PC-3 (cell line): Measurements from ENCODE around the gene ZNF33B. TPM values are rescaled to one million over a fixed set of nuclear protein-coding genes. Genes with fewer than 3 reads are reported as not detected.

ENCODE experiments used
- ATAC-seq: fragments of 200-7000 bp; cut with Tn5 transposase; 2 replicates; pipeline ENCODE4 v1.9.1; 2020; ENCODE audit warnings: mild to moderate bottlenecking, moderate library complexity
- BruUV-seq: library from RNA; stranded (reverse); fragments of 400-500 nt; replicated peaks from 2 replicates; lab custom pipeline; 2021; lab: Mats Ljungman, UMichigan
- CTCF ChIA-PET: fragments of 300-600 bp; sonication (Branson Sonifier 250); formaldehyde crosslinking; loops from one replicate; lab custom pipeline; 2022; ENCODE audit warnings: antibody characterized with exemption; lab: Charles Lee
- POLR2A ChIA-PET: fragments of 300-600 bp; sonication (Branson Sonifier 250); formaldehyde crosslinking; loops from one replicate; lab custom pipeline; 2022; ENCODE audit warnings: antibody characterized with exemption; ENCODE audit not compliant: unreplicated experiment; lab: Charles Lee
- DNase-seq: peaks from one replicate; pipeline ENCODE4 v3.0.0-alpha.2; 2015
- H2AFZ ChIP-seq: fragments of 300-600 bp; sonication (generic); 2 replicates; pipeline ENCODE4 v1.6.0; 2016; ENCODE audit warnings: antibody characterized with exemption, low read length
- H3F3A ChIP-seq: fragments of 300-600 bp; sonication (generic); one replicate; pipeline ENCODE4 v1.6.0; 2017; ENCODE audit warnings: antibody characterized with exemption, low read length, control low read depth, mild to moderate bottlenecking; ENCODE audit not compliant: unreplicated experiment
- H3K27ac ChIP-seq: fragments of 300-600 bp; sonication (generic); 2 replicates; pipeline ENCODE4 v1.5.1; 2016; ENCODE audit warnings: mild to moderate bottlenecking, low read length
- H3K27me3 ChIP-seq: fragments of 300-600 bp; sonication (generic); 2 replicates; pipeline ENCODE4 v1.6.1; 2016; ENCODE audit warnings: low read length, mixed read lengths
- H3K36me3 ChIP-seq: fragments of 300-600 bp; sonication (generic); 2 replicates; pipeline ENCODE4 v1.6.1; 2016; ENCODE audit warnings: low read depth, mixed run types, low read length, mixed read lengths
- H3K4me1 ChIP-seq: fragments of 300-600 bp; sonication (generic); 2 replicates; pipeline ENCODE4 v1.5.1; 2016; ENCODE audit warnings: low read length; ENCODE audit not compliant: insufficient read depth
- H3K4me2 ChIP-seq: fragments of 300-600 bp; sonication (generic); 2 replicates; pipeline ENCODE4 v1.6.0; 2016; ENCODE audit warnings: low read length
- H3K4me3 ChIP-seq: fragments of 300-600 bp; sonication (generic); 2 replicates; pipeline ENCODE4 v1.5.1; 2016; ENCODE audit warnings: mild to moderate bottlenecking, low read length, mixed read lengths
- H3K79me2 ChIP-seq: fragments of 300-600 bp; sonication (generic); 2 replicates; pipeline ENCODE4 v1.6.1; 2017; ENCODE audit warnings: low read length, mixed read lengths
- H3K9ac ChIP-seq: fragments of 300-600 bp; sonication (generic); 2 replicates; pipeline ENCODE4 v1.6.0; 2016; ENCODE audit warnings: mild to moderate bottlenecking, low read length
- H3K9me2 ChIP-seq: fragments of 300-600 bp; sonication (generic); replicated peaks from 2 replicates; pipeline ENCODE4 v1.6.1; 2016; ENCODE audit warnings: mixed run types, low read length, mixed read lengths
- H3K9me3 ChIP-seq: fragments of 300-600 bp; sonication (generic); 2 replicates; pipeline ENCODE4 v1.6.1; 2016; ENCODE audit warnings: low read length, mixed read lengths
- H4K20me1 ChIP-seq: fragments of 300-600 bp; sonication (generic); 2 replicates; pipeline ENCODE4 v1.6.1; 2016; ENCODE audit warnings: low read length, mixed read lengths
- CTCF ChIP-seq: fragments of 300-600 bp; sonication (generic); conservative IDR thresholded peaks from 2 replicates; pipeline ENCODE4 v1.5.1; 2017; ENCODE audit warnings: antibody characterized with exemption, low read depth, mild to moderate bottlenecking, low read length
- EZH2 ChIP-seq: fragments of 300-600 bp; sonication (generic); IDR thresholded peaks from one replicate; pipeline ENCODE4 v1.6.1; 2017; ENCODE audit warnings: antibody characterized with exemption, mild to moderate bottlenecking, low read length; ENCODE audit not compliant: unreplicated experiment
- EZH2phosphoT487 ChIP-seq: fragments of 300-600 bp; sonication (generic); IDR thresholded peaks from 2 replicates; pipeline ENCODE4 v1.6.1; 2018; ENCODE audit warnings: mild to moderate bottlenecking, antibody characterized with exemption, low read length, borderline replicate concordance
- intact Hi-C: fragments of 100-400 bp; cut with micrococcal nuclease; formaldehyde crosslinking; loops from 2 replicates; pipeline ENCODE4 v1.9.0; 2023
- total RNA-seq: library from RNA; depleted of rRNA; stranded (reverse); fragments of >200 nt; gene quantifications from 2 replicates; pipeline ENCODE4 v1.2.3, GENCODE V29; 2014

Gene ZNF33B
- total RNA-seq, 1 experiment from 2014 or later, result 6.2 TPM

GRCh38 chr10:42654419-42654818 is 16.0 kb upstream of the ZNF33B start:
- intact Hi-C loops, result no loop called here
- POLR2A ChIA-PET, result no interaction called here
- Histone ChIP-seq H3K27ac (no peak overlapping the region), H3F3A (no peaks in the 10 kb centered on the region), H2AFZ (no peak overlapping the region), H3K9me3 (no peaks in the 10 kb centered on the region), H3K4me2 (no peak overlapping the region), H3K79me2 (no peaks in the 10 kb centered on the region), H4K20me1 (no peaks in the 10 kb centered on the region), H3K4me3 (no peak overlapping the region), H3K4me1 (no peaks in the 10 kb centered on the region), H3K9ac (no peak overlapping the region), H3K9me2 (no peaks in the 10 kb centered on the region), H3K27me3 (peaks cover 33% of the 10 kb centered on the region), H3K36me3 (no peaks in the 10 kb centered on the region)
- BruUV-seq, result no TSS peak
- CTCF ChIA-PET, result no interaction called here
- TF ChIP-seq CTCF, result no peak
- no peak for TF ChIP-seq EZH2
- no peak for TF ChIP-seq EZH2phosphoT487
- ATAC-seq (no peak), DNase-seq (no peak)

DNA sequence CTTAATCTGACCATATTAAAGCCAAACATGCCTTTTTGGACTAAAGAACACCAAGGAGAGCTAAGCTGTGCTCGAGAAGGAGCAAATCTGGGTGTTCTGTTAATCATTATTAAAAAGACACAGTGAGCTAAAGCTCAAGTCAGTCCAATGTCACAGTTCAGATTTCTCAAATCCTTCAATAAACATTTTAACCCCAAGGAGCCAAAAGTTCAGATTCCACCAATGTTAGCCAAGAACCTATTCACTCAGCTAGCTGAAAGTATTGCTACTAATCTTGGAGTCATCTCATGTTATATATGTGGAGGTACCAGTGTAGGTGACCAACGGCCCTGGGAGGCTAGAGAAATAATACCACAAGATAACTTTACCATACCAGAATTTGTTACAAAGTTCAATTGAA is 14.5 kb upstream of the ZNF33B start:
- ATAC-seq, result no peak

More for the DNA sequence above, 14.5 kb upstream of the ZNF33B start:
- Histone ChIP-seq H4K20me1 (no peaks in the 10 kb centered on the region), H3K27me3 (peaks cover 20% of the 10 kb centered on the region; the same call in 1 of the 2 replicates), H2AFZ (no peak overlapping the region), H3K36me3 (no peaks in the 10 kb centered on the region), H3K4me1 (no peaks in the 10 kb centered on the region), H3K4me3 (no peak overlapping the region), H3K79me2 (no peaks in the 10 kb centered on the region), H3K4me2 (no peak overlapping the region), H3K9me3 (no peaks in the 10 kb centered on the region), H3K9me2 (no peaks in the 10 kb centered on the region), H3F3A (no peaks in the 10 kb centered on the region), H3K9ac (no peak overlapping the region), H3K27ac (no peak overlapping the region)
- CTCF ChIA-PET, result no interaction called here
- DNase-seq, result no peak
- no TSS peak for BruUV-seq
- POLR2A ChIA-PET, result no interaction called here
- intact Hi-C loops, result no loop called here
- TF ChIP-seq EZH2 (no peak), CTCF (no peak), EZH2phosphoT487 (no peak)
